NCI-H2081 treated with DMSO at 0.1 percent for 48 hours (cell line): ENCODE measurements around the gene C7orf25.

Experiments used
- DNase-seq: peaks from one replicate; lab custom pipeline; 2025; lab: John Stamatoyannopoulos, UW

The C7orf25 gene

DNA sequence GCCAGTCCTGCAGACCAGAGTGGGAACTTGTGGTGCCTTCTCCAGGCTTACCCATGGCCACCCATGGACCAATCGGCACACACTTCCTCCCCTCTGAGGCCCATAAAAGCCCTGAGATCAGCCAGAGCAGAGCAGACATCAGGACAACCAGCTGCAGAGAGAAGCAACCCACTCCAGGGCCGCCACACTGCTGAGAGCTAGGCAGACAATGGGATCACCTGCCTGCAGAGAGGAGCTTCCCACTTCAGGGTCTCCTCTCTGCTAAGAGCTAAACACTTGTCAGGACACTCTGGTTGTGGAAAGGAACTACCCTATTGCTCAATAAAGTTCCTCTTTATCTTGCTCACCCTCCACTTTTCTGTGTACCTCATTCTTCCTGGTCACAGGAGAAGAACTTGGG is 34.0 kb downstream of the C7orf25 start:
- DNase-seq, result no peak

DNA sequence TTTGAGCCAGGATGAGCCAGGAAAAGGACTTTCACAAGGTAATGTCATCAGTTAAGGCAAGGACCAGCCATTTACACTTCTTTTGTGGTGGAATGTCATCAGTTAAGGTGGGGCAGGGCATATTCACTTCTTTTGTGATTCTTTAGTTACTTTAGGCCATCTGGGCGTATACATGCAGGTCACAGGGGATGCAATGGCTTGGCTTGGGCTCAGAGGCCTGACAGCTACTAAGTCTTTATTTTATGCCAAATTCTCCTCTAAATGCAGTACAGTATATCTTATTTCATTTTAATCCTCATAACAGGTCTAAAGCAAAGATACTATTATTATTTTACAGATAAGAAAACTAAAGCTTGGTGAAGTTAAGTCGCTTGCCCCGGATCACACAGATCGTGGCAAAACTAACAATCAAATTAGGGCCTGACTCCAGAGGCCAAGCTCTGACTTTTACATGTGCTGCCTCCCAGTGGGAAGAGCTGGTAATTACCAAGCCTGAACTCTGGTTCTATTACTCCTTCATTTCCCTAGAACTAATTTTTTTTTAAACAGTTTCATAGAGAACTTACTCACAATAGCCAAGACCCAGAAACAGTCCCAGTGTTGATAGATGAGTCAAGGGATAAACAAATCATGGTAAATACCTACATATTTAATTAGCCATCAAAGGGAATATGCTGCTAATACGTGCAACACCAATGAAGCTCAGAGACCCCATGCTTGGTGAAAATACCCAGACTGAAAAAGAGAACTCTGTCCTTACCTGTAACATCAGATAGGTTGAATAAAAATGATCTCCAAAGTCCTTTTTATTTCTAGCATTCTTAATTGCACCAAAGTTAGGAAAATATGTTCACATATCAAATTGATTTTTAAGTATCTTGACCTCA is 35.4 kb downstream of the C7orf25 start:
- no peak for DNase-seq

DNA sequence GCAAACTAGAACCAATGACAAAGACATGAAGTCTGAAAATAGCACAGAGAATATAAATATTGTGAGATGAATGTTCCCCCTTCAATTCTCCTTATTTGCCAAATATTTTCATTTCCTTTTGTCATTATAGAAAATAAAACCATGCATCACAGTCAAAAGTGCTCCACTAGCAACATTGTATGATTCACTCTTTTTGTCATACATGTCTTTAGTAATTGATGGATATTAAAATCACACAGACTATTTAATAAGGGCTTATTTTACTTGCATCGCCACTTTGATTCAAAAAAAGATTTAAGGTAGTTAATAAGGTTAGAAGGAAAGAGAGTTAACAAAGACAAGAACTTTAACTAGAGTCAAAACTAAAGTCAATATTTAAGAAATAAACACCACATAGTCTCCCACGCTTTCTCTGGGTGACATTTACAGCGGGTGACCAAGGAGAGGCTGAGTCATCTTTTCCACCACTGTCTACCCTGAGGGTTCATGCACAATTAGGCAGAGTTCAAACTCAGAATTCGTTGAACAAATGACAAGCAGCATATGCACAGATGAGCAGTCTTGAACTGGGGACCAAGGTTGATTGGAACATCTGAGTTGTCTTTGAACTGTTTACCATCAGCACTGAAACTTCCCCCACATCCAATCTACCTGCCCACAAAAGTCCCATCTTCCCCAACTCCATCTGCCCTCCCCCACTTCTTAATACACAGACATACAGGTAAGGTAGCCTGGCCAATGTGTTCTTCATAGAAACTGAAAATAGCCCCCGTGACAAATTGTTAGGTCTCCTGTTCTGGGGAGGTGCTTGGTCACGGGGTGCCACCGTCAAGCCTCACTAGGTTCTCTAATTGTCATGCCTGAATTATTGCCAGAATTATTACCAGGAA is 42.5 kb downstream of the C7orf25 start:
- DNase-seq, result no peak

DNA sequence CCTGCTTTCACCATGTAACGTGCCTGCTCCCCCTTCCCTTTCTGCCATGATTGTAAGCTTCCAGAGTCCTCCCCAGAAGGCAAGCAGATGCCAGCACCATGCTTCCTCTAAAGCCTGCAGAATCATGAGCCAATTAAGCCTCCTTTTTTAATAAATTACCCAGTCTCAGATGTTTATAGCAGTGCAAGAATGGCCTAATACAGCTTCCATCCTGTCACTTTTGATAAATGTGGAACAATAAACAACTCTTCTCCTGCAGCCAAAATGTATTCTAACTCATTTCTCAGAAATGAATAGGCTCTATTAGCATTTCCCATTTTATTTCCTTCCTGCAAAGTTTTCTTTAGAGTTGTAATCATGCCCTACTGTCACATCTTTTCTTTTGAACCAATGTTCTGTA is 43.4 kb downstream of the C7orf25 start:
- no peak for DNase-seq
